GM21825 (cell line): ENCODE results near the gene TMEM235.

Experiments used
- ATAC-seq: cut with Tn5 transposase; IDR thresholded peaks from one replicate; pipeline ENCODE4 v1.9.1; 2021; ENCODE audit warnings: mild to moderate bottlenecking, moderate library complexity; ENCODE audit not compliant: unreplicated experiment

TMEM235 gene

GRCh38 chr17:78269955-78270381, 38.5 kb downstream of the TMEM235 start:
- no peak for ATAC-seq

GRCh38 chr17:78271419-78272170, 40.2 kb downstream of the TMEM235 start:
- no peak for ATAC-seq

GRCh38 chr17:78272181-78272913, 40.9 kb downstream of the TMEM235 start:
- peak; percentile 62 for ATAC-seq

GRCh38 chr17:78272914-78273258, 41.5 kb downstream of the TMEM235 start:
- no peak for ATAC-seq

DNA sequence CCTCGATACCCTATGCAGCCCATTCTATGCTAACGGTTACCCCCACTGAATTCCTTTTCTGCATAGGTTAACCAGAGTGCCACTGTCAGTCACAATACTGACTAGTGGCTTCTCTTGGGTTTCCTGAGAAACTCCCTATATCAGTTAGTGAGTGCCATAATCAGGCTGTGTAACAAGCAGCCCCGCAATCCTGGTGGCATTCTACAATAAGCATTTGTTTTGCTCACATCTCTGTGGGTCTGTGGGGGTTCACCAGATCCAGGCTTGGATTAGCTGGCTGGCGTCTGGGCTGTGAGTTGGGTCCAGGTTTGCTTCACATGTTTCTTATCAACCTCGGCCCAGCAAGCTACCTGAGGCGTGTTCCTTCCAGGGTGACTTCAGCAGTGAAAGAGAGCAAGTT, 42.4 kb downstream of the TMEM235 start:
- no peak for ATAC-seq

- ATAC-seq: no peak
Observed at GRCh38 chr17:78275355-78275754, 43.9 kb downstream of the TMEM235 start.

- peak; percentile 47 for ATAC-seq
Observed at GRCh38 chr17:78276098-78276887, 44.9 kb downstream of the TMEM235 start.

DNA sequence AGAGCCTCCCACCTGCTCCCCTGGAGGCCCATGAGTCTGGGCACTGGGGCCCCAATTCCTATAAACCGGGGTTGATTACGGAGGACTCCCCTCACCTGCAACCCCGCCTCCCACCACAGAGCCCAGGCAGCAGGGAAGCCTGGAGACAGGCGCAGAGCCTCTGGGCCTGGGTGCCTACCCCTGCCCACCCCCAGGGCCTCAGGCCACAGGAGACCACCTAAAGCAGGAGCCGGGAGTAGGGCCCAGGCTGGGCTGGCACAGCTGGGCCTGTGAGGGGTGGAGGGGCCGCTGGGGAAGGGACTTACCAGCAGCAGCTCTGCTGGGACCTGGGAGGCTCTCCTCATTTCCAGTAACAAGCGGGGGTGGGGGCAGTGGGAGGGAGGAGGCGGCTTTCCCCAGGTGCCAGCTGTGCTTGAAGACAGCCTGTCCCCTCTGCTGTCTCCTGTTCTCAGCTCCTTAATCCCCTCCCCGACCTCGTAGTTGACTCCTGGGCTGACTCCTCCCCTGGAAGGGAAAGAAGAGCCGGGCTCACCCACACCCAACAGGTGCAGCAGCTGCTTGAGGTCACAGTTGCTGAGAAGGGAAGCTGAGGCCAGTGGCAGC, 46.8 kb downstream of the TMEM235 start:
- no peak for ATAC-seq

- no peak for ATAC-seq
Observed at GRCh38 chr17:78279360-78279990, 48.0 kb downstream of the TMEM235 start.

GRCh38 chr17:78281249-78281845, 49.9 kb downstream of the TMEM235 start:
- no peak for ATAC-seq

DNA sequence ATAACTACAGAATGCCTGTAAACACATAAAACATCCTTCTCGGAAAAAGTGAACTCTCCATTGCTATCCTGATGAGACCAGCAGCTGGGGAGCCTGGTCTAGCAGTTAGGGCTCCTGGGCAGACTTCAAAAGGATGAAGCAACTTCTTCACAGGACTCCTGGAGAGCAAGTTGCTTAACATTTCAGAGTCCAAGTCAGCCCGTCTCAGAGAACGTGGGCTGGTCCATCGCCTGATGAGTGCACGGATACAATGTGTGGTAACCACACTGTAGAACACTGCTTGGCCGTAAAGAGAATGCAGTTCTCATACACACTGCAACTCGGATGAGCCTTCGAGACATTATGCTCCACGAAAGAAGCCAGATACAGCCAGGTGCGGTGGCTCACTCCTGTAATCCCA, 52.7 kb downstream of the TMEM235 start:
- no peak for ATAC-seq

- no peak for ATAC-seq
Observed at GRCh38 chr17:78289004-78289403, 57.6 kb downstream of the TMEM235 start.

DNA sequence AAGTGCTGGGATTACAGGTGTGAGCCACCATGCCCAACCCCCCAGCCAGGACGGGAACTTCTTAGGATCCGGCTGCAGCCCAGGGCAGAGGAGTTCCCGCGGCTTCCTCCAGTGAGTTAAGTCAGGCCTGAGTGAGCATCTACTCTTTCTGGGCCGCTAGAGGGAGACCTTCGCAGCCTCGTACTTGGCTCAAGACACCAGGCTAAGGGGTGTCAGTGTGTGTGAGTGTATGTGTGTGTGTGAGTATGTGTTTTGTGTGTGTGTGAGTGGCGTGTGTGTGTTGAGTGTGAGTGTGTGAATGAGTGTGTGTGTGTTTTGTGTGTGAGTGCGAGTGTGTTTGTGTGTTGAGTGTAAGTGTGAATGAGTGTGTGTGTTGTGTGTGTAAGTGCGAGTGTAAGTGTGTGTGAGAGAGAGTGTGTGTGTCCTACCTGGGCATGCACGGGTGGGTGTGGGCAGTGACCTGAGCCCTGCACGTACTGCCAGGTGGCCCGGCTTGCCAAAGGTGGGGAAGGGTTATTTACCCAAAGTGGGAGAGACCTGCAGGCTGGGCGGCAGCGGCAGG, 58.5 kb downstream of the TMEM235 start:
- no peak for ATAC-seq
